Superior temporal gyrus (tissue), 1 donor: Measurements from ENCODE around the gene GAK.
"Not testable (repeated sequence)": the region's sequence is repeated elsewhere in the genome, so short reads cannot be mapped to it uniquely, and the experiment has no call there.

Source experiments
- DNase-seq: peaks from one replicate; pipeline ENCODE4 v3.0.0-alpha.2; 2016; ENCODE audit errors: extremely low spot score

The GAK gene

DNA sequence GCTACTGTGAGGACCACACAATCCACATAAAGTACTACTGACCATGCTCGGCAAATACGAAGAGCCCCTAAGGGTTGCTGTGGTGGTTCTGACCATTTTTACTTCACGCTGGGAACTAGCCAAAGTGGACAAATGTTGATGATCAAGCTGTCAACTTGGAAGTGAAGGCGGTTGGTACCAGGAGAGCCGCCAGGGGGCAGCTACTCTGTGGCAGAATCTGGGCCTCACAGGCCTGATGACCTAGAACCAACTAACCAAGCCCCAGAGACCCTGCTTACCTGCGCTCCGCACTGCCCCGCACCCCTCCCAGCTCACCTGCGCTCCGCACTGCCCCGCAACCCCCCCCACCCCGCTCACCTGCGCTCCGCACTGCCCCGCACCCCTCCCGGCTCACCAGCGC is 5.6 kb downstream of the GAK start:
- no peak for DNase-seq

DNA sequence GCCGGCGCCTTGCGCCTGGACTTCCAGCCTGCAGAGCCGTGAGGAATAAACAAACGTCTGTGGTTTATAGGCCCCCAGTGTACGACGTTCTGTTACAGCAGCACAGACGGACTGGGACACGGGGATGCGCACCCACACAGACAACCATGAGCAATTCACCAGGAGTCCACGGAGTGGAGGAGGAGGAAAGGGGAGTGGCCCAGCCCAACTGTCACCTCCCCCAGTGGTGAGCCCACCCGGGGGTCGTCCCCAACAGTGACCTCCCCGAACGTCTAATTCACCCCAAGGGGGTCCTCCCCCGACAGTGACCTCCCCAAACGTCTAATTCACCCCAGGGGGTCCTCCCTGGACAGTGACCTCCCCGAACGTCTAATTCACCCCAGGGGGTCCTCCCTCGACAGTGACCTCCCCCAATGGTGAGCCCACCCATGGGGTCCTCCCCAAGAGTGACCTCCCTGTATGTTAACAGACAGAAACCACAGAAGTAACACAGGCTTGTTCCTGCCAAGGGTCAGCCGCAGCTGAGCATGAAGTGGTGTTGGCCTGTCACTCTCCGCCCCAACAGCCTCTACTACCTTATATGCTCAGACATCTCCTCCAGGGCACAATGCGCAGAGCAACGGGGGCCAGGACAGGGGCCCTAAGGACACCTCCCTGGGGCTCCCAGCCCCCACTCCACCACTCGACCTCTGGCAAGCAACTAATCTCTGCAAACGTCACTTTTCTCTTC is 6.2 kb downstream of the GAK start:
- no peak for DNase-seq

DNA sequence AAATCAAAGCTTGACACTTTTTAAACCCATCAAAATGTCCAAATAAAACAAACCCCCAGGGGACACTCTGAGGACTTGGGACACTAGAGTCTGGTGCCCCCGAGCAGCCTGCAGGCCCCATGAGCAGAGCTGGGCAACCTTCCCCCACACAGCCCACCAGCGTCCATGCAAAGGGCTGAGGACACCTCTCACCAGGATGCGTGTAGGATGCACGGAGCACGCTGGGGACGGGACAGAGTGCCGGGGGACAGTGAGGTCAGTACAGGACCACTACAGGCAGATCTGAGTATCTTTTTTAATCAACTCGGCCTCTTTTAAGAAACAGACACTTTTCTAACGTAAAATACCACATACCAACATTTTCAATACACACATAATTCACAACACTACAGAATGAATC is 6.9 kb downstream of the GAK start:
- DNase-seq: no peak

DNA sequence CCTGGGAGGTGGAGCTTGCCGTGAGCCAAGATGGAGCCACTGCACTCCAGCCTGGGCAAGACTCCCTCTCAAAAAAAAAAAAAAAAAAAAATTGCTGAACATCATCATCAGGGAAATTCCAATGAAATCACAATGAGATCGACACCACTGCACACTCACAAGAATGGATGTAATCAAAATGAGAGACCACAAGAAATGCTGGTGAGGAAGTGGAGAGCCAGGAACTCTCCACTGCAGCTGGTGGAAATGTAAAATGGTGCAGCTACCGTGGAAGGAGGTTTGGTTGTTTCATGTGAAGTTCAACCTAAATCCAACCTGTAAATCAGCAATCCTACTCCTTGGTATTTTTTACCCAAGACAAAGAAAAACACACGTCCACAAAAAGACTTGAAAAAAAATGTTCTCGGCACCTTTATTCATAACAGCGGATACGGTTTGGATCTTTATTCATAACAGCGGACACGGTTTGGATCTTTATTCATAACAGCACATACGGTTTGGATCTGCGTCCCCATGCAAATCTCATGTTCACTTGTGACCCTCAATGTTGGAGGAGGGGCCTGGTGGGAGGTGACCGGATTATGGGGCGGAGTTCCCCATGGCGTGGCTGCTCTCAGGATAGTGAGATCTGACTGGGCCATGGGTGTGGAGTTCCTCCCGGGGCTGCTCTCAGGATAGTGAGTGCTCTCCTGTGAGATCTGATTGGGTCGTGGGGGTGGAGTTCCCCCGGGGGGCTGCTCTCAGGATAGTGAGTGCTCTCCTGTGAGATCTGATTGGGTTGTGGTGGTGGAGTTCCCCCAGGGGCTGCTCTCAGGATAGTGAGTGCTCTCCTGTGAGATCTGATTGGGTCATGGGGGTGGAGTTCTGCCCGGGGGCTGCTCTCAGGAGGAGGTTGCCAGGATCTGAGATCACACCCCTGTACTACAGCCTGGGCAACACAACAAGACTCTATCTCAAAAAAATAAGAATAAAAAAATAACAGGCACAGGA is 7.7 kb downstream of the GAK start:
- DNase-seq: no peak

DNA sequence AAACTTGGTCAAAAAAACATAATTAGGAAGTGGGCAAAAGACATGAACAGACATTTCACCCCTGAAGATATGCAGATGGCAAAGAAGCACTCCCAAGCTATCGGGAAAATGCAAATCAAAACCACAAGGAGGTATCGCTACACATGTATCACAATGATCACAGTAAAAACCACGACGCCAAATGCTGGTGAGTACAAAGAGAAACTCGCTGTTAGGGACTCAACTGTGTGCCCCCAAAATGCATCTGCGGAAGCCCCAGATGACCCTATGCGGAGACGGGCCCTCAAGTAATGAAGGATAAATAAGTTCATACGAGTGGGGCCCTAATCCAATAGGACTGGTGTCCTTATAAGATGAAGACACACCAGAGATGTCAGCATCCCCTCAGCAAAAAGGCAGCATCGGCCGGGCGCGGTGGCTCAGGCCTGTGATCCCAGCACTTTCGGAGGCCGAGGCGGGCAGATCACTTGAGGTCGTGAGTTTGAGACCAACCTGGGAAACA is 10.2 kb downstream of the GAK start:
- DNase-seq: no peak

DNA sequence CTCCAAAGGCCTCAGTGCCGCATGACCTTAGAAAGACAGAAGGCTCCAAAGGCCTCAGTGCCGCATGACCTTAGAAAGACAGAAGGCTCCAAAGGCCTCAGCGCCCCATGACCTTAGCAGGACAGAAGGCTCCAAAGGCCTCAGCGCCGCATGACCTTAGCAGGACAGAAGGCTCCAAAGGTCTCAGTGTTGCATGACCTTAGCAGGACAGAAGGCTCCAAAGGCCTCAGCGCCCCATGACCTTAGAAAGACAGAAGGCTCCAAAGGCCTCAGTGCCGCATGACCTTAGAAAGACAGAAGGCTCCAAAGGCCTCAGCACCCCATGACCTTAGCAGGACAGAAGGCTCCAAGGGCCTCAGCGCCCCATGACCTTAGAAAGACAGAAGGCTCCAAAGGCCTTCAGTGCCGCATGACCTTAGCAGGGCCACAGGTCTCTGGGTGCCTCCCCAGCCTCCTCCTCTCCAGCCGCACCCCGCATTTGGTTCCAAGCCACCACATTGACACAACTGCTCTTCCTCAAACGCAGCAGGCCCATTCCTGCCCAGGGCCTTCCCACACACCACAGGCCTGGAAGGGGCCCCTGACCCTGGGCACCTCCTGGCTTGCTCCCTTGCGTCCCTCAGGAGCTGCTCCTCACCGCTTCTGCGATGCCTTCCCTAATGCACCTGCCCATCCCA is 13.0 kb downstream of the GAK start:
- DNase-seq: not testable (repeated sequence)

DNA sequence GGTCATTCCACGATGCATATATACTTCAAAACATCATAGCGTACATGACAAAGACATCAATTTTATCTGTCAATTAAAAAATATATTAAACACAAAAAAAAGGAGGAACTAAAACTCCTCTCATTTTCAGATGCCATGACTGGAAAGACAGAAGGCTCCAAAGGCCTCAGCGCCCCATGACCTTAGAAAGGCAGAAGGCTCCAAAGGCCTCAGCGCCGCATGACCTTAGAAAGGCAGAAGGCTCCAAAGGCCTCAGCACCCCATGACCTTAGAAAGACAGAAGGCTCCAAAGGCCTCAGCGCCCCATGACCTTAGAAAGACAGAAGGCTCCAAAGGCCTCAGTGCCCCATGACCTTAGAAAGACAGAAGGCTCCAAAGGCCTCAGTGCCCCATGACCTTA is 13.5 kb downstream of the GAK start:
- DNase-seq: not testable (repeated sequence)

DNA sequence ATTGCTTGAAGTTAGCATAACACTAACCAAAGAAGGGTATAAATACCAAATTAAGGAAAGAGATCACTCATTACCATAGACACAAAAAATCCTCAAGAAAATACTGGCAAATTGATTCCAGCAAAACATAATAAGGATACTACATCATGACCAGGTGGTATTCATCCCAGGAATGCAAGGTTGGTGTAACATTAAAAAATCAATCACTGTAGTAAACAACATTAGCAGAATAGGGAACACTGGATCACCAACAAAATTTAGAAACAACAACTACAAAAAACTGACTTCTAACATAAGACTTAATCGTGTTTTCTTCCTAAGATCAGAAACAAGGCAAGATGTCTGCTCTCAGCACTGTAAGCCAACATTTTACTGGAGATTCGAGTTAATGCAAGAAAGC is 14.1 kb downstream of the GAK start:
- DNase-seq: no peak

DNA sequence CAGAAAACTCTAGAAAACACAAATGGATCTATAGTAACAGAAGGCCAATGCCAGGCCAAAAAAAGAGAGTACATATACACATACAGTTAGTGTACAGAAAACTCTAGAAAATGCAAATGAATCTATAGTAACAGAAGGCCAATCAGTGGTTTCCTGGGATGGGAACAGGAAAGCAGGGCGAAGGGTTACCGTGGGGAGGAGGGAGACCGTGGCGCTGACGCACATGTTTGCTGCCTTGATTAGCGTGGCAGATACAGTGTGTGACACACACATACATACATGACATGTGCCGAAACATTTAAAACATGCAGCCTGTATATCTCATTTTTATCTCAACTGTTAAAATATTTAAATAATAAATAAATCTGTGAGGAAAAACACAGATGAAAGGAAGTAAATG is 14.7 kb downstream of the GAK start:
- DNase-seq: no peak

DNA sequence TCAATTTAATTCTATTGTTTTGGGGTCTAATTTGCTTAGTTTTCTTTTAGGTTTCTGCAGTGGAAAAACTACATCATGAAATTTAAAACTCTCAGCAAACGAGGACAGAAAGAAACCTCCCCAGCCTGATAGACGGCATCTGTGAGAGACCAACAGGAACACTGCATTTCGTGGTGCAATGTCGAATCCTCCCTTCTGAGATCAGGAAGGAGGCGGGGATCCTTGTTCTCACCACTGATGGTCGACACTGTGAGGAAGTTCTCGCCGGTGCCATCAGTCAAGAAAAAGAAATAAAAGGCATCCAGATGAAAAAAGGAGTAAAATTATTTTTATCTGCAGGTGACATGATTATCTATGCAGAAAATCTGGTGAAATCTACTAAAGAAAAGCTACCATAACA is 16.5 kb downstream of the GAK start:
- no peak for DNase-seq

DNA sequence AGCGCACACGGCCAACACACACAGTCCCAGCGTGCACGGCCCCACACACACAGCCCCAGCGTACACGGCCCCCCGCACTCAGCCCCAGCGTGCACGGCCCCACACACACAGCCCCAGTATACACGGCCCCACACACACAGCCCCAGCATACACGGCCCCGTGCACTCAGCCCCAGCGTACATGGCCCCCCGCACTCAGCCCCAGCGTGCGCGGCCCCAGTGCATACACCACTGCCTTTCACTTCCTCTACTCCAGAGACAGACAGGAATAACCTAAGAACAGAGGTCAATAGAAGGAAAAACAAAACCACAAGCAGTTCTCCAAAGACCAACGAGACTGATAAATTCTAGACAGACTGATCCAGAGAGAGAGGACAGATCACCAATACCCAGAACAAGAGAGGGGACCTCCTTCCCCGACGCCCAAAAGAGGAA is 17.1 kb downstream of the GAK start:
- no peak for DNase-seq

DNA sequence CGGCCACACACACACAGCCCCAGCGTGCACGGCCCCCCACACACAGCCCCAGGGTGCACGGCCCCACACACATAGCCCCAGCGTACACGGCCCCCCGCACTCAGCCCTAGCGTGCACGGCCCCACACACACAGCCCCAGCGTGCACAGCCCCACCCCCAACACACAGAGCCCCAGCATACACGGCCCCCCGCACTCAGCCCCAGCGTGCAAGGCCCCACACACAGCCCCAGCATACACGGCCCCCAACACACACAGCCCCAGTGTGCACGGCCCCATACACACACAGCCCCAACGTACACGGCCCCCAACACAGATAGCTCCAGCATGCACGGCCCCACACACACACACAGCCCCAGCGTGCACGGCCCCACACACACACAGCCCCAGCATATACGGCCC is 17.6 kb downstream of the GAK start:
- no peak for DNase-seq

DNA sequence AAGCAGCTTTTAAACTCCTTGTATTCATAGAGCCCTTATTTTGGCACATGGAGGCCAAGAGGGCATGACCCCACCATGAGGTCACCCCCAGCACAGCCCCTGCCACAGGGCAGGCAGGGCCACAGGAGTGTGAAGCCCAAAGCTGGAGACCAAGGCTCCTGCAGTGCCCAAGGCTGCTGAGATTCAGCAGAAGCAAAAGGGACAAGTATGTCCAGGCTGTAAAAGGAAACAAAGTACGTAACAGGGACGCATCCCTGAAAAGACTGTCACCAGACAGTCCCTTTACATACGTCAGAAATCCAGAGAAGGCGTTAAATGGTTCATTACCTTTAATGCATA is 18.9 kb downstream of the GAK start:
- no peak for DNase-seq

DNA sequence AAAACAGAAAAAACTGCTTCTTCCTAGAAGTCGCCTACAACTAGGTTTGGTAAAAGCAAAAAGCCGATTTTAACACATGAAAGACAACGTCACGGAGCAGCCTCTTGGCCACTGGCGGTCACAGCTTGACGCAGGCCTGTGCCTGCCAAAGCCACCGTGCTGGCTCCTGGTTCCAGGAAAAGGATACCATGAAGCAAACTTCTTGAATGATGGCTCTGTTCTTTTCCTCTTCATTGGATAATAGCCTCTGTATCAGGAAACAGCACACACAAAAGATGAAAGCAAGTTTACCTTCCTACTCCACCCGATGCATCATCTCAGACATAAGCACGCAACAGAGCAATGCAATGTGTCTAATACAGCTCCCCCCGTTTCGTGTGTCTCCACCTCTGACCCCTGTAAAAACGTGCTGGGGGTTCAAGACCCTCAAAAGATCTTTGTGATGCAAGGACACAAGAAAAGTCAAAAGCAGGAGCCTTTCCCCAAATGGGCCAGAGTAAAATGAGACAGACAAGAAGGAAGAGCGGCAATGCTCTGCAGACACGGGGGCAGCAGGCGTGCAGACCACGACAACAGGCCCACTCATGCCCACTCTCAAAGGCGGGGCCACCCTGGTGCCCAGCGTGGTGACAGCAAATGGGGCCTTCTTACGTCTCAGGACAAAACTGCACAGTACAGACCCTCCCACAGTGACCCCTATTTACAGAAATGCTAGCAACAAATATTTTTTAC is 19.4 kb downstream of the GAK start:
- no peak for DNase-seq

DNA sequence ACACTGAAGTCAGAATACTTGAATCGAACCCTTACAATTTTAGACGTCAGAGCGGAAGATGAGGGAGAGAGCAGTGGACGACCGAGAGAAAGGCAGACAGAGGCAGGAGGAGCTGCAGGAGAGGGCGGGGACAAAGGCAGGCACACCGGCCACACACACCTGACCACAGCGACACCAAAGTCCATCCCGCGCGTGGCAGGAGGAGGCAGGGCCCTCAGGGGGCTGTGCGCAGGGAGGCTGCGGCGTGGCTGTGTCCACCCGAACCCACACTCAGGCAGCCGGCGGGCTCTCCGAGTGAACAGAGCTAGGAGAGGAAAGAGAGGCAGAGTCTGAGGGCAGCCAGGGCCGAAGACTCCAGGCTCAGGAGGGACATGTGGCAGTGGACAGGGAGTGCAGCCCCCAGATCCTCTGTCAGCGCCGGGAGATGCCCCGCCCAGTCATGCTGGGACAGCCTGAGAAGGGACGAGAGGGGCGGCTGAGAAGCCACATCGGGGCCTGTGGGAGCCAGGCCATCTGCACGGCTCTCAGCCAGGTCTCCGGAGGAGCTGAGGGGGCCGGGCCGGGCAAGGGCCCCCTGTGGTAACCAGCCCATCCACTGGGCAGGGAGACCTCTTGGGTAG is 20.1 kb downstream of the GAK start:
- DNase-seq: no peak

DNA sequence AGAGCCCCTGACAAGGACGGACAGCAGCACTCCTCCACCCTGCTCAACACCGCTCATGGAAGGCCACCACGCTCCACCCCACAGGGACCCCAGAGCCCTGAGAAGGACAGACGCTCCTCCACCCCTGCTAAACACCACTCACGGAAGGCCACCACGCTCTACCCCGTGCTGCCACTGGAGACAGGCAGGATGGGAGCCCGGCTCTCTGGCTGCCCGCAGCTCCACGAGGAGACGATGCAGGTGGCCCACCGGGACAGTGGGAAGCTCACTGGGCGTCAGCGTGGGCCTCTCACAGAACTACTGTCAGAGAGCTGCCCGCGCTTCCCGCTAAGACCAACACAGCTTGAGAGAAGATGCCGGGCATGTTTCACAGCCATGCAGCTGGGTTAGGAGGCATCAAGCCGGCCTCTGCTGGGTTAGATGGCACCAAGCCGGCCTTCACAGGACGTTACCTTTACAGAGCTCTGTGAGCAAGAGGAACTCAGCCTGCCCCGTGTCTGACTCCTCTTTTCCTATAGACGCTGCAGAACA is 20.8 kb downstream of the GAK start:
- DNase-seq: no peak

DNA sequence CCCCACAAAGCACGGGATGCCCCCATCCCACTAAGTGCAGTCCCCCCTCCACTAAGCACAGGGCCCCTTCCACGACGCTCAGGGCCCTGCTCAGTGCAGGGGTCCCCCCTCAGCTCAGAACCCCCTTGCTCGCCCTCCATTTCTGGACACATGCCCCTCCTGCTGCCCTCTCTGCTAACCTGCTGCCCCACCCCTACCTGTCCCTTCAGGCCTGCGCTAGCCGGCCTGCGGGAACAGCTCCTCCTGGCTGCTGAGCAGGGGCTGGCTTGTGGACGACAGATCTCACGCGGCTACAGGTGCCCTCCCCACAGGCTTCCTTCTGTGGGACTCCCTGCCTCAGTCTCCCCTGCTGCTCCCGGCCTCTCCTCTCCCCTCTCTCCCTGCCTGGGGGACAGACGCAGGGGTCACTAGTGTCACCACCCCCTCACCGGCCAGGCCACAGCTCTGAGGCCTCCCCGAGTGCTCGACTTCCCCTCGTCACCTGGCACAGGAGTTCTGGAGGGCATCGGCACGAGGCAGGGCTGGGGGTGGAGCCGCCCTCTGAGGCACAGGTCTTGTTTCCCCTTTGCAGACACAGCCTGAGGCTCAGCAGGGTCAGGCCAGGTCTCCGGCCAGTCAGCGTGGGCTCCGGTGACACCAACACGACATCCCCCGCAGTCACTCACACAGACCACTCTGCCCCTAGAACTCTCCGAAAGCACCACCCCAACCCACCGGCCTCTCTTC is 21.6 kb downstream of the GAK start:
- DNase-seq: no peak

DNA sequence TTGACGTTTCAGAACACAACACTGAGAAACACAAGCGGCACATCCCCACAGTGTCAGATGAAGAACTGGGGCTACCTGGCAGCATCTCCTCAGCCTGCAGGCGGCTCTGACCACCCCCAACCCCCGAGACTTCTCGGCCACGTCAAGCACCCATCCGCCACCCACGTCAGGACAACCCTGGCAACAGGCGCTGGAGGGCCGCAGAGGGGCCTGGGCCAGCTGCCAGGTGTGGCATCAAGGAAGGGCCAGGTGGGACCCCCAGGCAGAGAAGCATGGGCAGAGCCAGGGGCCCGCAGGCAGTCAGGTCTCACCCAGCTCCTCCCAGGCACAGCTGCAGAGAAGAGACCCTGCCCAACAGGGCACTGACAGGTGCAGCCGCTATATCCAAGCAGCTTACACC is 22.3 kb downstream of the GAK start:
- DNase-seq: no peak

DNA sequence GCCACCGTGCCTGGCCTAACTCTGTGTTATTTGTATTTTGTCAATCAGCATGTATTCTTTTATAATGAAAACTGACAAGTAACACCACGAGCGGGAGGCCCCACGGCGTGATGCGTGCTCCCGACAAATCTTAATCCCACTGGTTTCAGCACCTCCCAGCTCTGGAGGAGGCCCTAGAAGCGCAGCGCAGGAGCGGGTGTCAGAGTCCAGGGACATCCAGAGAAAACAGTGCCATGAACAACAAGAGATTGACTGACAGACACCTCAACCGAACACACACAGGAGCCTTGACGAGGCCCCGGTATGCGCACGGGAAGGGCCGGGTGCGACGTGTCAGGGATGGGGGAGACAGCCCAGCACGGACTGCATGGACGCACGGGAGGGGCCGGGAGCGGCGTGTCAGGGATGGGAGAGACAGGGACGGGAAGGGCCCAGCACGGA is 23.0 kb downstream of the GAK start:
- DNase-seq: no peak
